NCI-H2171 treated with DMSO at 0.1 percent for 48 hours (cell line): Measurements from ENCODE around the gene PLCL2.

Experiments
- DNase-seq: peaks from one replicate; lab custom pipeline; 2025; lab: John Stamatoyannopoulos, UW

PLCL2 gene

DNA sequence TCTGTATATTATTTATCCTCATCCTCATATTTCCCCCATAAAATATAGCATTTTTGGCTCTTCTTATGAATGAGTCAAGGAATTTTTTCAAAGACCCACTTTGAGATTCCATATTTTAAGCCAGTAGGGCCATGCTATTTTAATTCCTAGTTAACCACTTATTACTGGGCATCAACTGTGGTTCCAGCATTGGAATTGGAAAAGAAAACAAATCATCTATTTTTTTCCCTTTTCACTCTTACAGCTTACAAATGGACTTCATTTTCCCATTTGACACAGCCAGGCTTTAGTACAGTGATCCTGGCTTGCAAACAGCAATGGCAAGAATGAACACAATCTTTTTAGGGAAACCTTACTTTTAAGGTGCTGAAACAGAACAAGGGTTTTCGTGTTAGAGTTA is 19.4 kb upstream of the PLCL2 start:
- no peak for DNase-seq

DNA sequence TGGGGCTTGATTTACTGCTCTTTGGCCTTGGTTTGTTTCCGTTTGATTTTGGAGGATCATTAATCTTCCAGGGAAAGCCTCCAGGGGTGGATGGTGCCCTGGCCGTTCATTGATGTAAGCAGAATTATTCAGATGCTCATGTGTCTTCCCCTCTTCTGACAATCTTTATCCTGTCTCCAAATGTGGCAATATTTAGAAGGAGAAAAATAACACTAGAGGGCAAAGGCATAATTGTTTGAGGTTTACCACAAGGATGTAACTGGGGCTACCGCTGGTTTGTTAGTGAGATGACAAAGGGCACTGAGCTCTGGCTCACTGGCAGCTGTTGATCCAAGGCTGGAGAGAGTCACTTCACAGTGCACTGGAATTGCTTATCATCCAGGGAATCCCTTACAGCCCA is 18.2 kb upstream of the PLCL2 start:
- no peak for DNase-seq

DNA sequence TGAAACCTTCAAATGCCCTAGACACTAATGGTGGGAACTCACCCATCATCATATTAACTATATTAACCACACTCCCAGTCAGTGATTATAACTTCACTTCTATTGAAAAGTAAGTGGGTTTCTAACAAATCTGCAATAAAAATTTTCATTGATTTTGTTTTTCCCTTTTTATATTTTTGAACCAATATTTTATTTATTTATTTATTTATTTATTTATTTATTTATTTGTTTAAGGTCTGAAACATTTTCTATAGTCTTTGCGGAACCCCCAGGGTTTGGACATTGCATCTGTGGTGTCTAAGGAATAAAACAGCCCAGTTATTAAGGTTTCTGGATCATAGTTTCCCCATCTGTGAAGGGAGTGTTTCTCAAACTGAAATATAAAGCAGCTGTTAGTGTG is 16.2 kb upstream of the PLCL2 start:
- no peak for DNase-seq

DNA sequence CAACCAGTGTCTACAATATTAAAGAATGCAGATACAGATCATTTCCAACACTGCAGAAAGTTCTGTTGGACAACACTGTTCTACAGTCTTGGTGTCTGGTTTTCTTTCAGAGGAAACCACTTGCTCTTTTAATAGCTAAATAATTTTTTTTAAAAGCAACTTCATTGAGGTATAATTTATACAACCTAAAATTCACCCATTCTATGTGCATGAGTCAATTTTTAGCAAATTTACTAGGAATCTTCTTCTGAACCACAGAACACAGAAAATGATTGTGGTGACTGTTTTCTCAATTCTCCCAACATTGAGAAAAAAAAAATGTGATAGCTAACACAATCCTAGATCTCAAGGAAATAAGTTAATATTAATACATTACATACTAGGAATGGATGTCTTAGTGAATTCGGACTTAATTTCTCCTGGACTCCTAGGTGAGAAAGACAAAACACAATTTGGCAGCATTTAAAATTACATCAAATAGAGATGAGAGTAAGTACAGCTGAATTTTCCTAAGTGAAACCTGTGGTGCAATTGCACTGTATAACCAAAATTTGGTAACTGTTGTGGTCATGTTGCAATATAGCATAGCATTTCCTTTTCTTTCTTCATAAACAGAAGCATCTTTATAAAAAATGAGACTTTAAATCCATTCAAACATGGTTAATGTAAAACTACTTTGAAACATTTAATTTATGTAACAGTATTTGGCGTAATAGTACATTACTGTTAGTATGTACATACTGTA is 15.3 kb upstream of the PLCL2 start:
- no peak for DNase-seq

GRCh38 chr3:16871915-16872842 is 12.6 kb upstream of the PLCL2 start:
- DNase-seq = no peak

DNA sequence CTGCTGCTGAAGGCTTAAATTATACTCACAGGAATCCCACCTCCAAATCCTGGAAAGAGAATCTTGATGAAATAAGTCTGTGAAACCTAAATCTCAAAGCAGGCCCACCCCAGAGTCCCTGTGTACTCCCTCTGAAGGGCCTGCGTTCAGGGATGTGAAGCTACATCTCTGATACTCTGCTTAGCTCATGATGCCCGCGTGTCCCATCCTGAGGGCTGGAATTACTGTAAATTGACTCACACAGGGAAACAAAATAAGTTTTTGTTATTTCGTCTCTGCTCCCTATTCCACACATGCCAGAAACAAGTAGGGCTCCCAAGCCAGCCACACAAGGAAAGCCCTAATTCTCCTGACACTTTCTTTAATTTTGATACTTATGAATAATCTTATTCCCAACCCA is 10.9 kb upstream of the PLCL2 start:
- DNase-seq = no peak

GRCh38 chr3:16875876-16876550 is 8.7 kb upstream of the PLCL2 start:
- DNase-seq = no peak

GRCh38 chr3:16877505-16877904 is 7.2 kb upstream of the PLCL2 start:
- DNase-seq = no peak

DNA sequence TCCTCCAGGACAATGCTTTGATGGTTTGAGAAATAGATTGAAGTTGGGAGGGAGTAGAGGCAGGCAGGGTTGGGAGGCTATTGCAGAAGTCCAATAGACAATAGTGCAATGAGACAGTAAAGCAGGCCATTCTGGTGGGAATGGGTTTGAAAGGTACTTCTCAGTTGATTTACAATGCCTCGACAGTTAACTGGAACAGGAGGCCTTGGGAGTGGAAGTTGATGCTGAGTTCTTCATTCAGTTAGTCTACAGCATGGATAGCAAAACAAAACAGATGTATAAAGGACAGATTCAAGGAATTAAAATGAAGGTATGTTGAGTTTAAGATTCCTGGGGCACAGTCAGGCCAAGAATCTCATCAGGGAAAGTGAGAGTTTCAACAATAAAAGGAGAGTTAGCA is 6.8 kb upstream of the PLCL2 start:
- no peak for DNase-seq

- DNase-seq = no peak
Observed at GRCh38 chr3:16881896-16882630, 2.7 kb upstream of the PLCL2 start.

DNA sequence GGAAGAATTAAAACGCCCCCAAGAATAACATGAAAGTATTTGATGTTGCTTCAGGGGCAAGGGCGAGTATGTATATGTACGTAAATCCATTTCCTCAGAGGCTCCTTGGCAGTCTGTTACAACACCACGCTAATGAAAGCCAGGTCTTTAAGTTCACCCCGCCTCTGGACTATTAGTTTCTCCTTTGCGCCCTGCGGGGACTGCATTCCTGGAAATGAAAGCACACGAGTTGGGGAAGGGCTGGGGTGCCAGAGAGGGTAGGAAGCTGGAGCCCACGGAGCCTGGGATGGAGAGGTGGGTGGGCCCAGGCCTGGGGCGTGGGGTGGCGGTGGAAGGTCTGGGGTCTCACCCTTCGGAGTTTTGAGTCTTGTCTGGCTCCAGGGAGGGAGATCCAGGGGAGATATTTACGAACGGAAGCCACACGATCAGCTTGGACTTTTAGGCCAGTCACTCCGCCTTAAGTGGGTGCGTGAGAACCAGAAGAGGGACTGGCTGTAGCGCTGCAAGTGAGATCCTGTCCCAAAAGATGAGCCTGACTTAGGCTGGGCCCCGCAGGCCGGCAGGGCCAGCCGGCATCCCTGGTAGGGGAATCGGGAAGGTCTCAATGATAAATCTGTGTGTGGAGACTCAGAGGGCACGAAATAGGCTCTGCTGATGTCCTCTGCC is 1.6 kb upstream of the PLCL2 start:
- DNase-seq = no peak

DNA sequence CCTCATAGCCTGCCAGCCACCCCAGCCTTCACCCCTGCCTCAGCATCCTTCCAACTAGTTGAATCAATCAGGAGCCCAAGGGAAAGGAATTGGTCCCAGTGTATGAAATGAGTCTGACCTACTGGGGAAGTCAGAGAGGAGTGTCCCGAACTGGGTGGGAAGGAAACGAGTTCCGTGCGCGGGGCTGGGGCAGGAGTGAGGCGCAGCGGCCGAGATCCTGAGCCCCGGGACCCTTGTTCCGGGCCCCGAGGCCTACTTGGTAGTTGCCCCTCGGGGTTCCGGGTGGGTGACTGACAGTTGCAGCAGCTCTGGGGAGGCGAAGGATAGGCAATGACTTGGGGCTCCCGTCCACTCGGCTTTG is 1.1 kb upstream of the PLCL2 start:
- DNase-seq = no peak

- peak; percentile 3 for DNase-seq
Observed at GRCh38 chr3:16884084-16884747, 539 bp upstream of the PLCL2 start.

- DNase-seq = no peak
Observed at GRCh38 chr3:16885593-16886302, 993 bp downstream of the PLCL2 start.

GRCh38 chr3:16886303-16886683 is 1.5 kb downstream of the PLCL2 start:
- DNase-seq = no peak

GRCh38 chr3:16887130-16887529 is 2.4 kb downstream of the PLCL2 start:
- no peak for DNase-seq

GRCh38 chr3:16888356-16888755 is 3.6 kb downstream of the PLCL2 start:
- no peak for DNase-seq

GRCh38 chr3:16888785-16889607 is 4.2 kb downstream of the PLCL2 start:
- DNase-seq = no peak

GRCh38 chr3:16890597-16891333 is 6.0 kb downstream of the PLCL2 start:
- no peak for DNase-seq
